AG04450 (cell line): Measurements from ENCODE around the gene RPS25. TPM values are rescaled to one million over a fixed set of nuclear protein-coding genes. Genes with fewer than 3 reads are reported as not detected.
"Not testable (repeated sequence)": the region's sequence is repeated elsewhere in the genome, so short reads cannot be mapped to it uniquely, and the experiment has no call there.

Source experiments
- CTCF ChIA-PET: fragments of 300-600, 350-600 bp; formaldehyde crosslinking; extraction: SDS; loops from one replicate; lab custom pipeline; 2022; ENCODE audit warnings: antibody characterized with exemption, inconsistent platforms; lab: Charles Lee
- POLR2A ChIA-PET: fragments of 350-600 bp; formaldehyde crosslinking; extraction: SDS; loops from one replicate; lab custom pipeline; 2021; ENCODE audit warnings: antibody characterized with exemption, inconsistent platforms; lab: Yijun Ruan, JAX
- DNase-seq: peaks from one replicate; pipeline ENCODE4 v3.0.0-alpha.2; 2011; ENCODE audit warnings: low read depth, low spot score
- H3K27ac ChIP-seq: one replicate; pipeline ENCODE4 v1.5.1; 2012; ENCODE audit warnings: low read depth, low read length, control low read depth
- H3K27me3 ChIP-seq: one replicate; pipeline ENCODE4 v1.6.0; 2012; ENCODE audit warnings: low read length; ENCODE audit not compliant: control insufficient read depth, insufficient read depth
- H3K4me3 ChIP-seq: 2 replicates; pipeline ENCODE4 v1.5.1; 2011; ENCODE audit warnings: mild to moderate bottlenecking, low read depth, low read length, control low read depth
- H3K9me3 ChIP-seq: 2 replicates; pipeline ENCODE4 v1.5.1; 2012; ENCODE audit warnings: low read length; ENCODE audit not compliant: control insufficient read depth, insufficient read depth
- polyA plus RNA-seq: library from polyadenylated mRNA; depleted of rRNA; stranded (reverse); fragments of >200 nt; gene quantifications from 2 replicates; pipeline ENCODE4 v1.2.3, GENCODE V29; 2011
- TF ChIP-seq, protein P1 (sequence below): IDR thresholded peaks from 2 replicates; pipeline ENCODE4 v1.5.1; 2011; ENCODE audit warnings: low read depth, low read length, control low read depth, inconsistent platforms

RPS25 gene
- polyA plus RNA-seq, 1 experiment: 1,059 TPM

DNA sequence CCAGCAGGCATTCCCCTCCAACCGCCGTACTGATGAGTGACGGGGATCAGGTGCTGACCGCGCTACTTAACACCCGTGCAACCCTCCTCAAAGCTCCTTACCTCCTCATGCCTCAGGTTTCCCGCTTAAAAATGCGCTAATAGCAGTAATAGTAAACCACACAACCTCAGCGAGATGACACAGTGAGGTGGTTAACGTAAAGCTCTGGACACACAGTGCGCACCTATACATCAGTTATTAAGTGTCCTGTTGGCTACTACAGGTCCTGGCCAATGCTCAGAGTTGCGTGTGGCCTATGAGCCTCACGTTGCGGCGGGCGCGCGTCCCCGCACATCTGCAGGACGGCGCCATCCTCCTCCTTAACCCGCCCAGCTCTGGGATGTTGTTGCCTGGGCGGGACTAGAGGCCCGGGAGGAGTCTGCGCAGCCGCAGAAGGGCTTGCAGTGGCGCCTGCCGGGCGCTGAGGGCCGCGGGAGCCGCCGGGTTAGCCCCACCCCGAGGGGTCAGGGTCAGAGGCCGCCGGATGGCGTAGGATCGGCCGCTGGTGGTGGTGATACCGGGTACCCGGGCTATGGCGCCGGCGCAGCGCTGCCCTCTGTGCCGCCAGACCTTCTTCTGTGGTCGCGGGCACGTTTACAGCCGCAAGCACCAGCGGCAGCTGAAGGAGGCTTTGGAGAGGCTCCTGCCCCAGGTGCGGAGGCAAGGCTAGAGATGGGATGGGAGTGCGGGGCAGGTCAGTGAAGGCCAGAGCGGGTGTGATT lies 20.3 kb downstream of the RPS25 start, which contains the start of gene CENATAC:
CENATAC (plus strand) TSS at position 512 of the 761 bp plus-strand sequence; CDS start at position 572, 60 bp downstream.
- no peaks in the 10 kb centered on the region for H3K27me3 ChIP-seq
- peak within 1 kb of the TSS; percentile 73 for H3K27ac ChIP-seq
- H3K9me3 ChIP-seq: no peaks in the 10 kb centered on the region; the same call in 1 of the 2 replicates
- ChIA-PET CTCF (interaction anchor here (1.0 kb wide), 1 partner anchor 331 kb away, joined by 3 read pairs; no protein-coding TSS in a partner anchor), POLR2A (interaction anchor here (0.6 to 1.2 kb wide), 4 partner anchors 9 to 391 kb away, joined by 3 to 10 read pairs (median 4); partner anchors contain the start of genes PHLDB1, RPS25 and TRAPPC4)
- TF ChIP-seq, protein P1, sequence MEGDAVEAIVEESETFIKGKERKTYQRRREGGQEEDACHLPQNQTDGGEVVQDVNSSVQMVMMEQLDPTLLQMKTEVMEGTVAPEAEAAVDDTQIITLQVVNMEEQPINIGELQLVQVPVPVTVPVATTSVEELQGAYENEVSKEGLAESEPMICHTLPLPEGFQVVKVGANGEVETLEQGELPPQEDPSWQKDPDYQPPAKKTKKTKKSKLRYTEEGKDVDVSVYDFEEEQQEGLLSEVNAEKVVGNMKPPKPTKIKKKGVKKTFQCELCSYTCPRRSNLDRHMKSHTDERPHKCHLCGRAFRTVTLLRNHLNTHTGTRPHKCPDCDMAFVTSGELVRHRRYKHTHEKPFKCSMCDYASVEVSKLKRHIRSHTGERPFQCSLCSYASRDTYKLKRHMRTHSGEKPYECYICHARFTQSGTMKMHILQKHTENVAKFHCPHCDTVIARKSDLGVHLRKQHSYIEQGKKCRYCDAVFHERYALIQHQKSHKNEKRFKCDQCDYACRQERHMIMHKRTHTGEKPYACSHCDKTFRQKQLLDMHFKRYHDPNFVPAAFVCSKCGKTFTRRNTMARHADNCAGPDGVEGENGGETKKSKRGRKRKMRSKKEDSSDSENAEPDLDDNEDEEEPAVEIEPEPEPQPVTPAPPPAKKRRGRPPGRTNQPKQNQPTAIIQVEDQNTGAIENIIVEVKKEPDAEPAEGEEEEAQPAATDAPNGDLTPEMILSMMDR: 0 out of 2 replicates have a peak, but pooled peaks have one; percentile 4
- peak; percentile 48 for DNase-seq
- H3K4me3 ChIP-seq: peak within 1 kb of the TSS; percentile 85

DNA sequence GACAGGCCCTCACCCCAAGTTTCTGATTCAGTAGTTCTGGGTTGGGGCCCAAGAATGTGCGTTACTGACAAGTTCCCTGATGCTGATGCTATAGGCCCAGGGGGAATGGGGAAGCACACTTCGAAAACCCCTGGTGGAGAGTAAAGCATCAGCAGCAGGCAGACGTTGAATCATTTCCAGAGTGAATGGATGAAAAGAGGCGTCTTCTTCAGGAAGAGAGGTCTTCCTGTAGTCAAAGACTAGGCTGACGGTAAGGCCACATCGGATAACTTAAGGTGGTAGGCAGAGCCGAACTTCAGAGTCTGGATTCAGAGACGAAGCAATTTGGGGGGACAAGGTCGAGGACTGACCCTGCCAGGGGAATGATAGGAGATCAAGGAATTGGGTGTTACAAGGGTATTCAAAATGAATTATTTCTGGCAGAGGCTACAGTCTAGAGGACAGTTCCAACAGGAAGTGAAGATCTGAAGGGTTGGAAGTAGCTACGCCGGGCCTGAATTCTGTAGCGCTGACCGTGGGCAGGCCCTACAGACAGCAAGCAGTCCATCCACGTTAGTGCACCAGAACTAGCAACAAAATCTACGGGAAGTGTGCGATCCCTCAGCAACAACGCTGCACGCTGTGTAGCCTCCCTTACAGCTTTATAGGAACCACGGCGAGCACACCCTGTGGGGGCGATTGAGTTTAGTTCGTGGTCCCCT lies 21.1 kb downstream of the RPS25 start:
- no peak for DNase-seq
- ChIA-PET POLR2A (interaction anchor here (0.6 to 1.2 kb wide), 4 partner anchors 8 to 390 kb away, joined by 3 to 10 read pairs (median 4); partner anchors contain the start of genes PHLDB1, RPS25 and TRAPPC4), CTCF (interaction anchor here (1.0 to 1.6 kb wide), 2 partner anchors 307 to 331 kb away, joined by 3 to 4 read pairs; no protein-coding TSS in a partner anchor)
- Histone ChIP-seq H3K27ac (no peak overlapping the region), H3K4me3 (peak overlapping the region; percentile 85), H3K9me3 (peaks cover 3% of the 10 kb centered on the region; the same call in 1 of the 2 replicates), H3K27me3 (no peaks in the 10 kb centered on the region)
- TF ChIP-seq, protein P1: peak; percentile 48

DNA sequence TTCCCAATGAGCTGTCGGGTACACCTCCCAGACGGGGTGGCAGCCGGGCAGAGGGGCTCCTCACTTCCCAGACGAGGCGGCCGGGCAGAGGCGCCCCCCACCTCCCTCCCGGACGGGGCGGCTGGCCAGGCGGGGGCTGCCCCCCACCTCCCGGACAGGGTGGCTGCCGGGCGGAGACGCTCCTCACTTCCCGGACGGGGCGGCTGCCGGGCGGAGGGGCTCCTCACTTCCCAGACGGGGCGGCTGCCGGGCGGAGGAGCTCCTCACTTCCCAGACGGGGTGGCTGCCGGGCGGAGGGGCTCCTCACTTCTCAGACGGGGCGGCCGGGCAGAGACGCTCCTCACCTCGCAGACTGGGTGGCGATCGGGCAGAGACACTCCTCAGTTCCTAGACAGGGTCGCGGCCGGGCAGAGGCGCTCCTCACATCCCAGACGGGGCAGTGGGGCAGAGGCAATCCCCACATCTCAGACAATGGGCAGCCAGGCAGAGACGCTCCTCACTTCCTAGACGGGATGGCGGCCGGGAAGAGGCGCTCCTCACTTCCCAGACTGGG lies 26.6 kb downstream of the RPS25 start:
- POLR2A ChIA-PET, CTCF ChIA-PET, H3K27me3 ChIP-seq: not testable (repeated sequence)

DNA sequence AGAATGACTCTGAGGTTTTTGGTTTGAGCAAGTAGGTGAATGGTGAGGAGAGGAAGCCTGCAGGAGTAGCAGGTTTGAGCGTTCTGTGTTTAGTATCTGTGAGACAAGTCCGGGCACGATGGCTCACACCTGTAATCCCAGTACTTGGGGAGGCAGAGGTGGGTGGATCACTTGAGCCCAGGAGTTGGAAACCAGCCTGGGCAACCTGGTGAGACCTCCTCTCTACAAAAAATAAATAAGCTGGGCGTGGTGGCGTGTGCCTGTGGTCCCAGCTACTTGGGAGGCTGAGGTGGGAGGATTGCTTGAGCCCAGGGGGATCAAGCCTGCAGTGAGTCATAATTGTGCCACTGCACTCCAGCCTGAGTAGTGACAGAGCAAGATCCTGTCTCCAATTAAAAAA lies 29.9 kb downstream of the RPS25 start:
- Histone ChIP-seq H3K4me3 (no peak overlapping the region), H3K27ac (no peak overlapping the region), H3K27me3 (no peaks in the 10 kb centered on the region), H3K9me3 (peaks cover 5% of the 10 kb centered on the region; the same call in 1 of the 2 replicates)
- no peak for DNase-seq
- ChIA-PET CTCF (no interaction called here), POLR2A (interaction anchor here (1.6 kb wide), 1 partner anchor 9 kb away, joined by 10 read pairs; the partner anchor contains the start of gene CENATAC)
- TF ChIP-seq, protein P1: no peak

More for the DNA sequence above, 26.6 kb downstream of the RPS25 start:
- H3K9me3 ChIP-seq, H3K4me3 ChIP-seq, DNase-seq, H3K27ac ChIP-seq: not testable (repeated sequence)

DNA sequence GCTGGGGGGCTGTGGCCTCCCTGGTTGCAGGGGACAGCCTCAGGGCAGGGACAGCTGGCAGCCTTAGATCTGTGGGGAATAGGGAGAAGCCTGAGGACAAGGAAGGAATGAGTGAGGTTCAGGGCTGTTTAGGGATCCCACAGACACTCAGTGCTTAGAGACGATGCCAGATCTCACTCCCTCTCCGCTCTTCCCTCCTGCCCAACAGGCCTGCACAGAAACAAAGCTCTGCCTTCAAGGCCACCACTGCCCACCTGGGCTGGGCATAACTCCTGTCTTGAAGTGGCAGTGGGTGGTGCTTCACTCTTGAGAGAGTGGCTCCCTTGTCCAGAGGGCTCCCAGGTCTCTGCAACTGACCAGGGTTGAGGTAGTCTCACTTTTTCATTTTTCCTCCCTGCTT lies 33.3 kb downstream of the RPS25 start:
- H3K4me3 ChIP-seq: no peak overlapping the region
- CTCF ChIA-PET: interaction anchor here (1.1 kb wide), 1 partner anchor 28 kb away, joined by 4 read pairs; no protein-coding TSS in a partner anchor
- no peaks in the 10 kb centered on the region for H3K9me3 ChIP-seq
- POLR2A ChIA-PET: interaction anchor here (0.6 kb wide), 2 partner anchors 36 to 56 kb away, joined by 4 to 5 read pairs; no protein-coding TSS in a partner anchor
- TF ChIP-seq, protein P1: no peak
- H3K27me3 ChIP-seq: peaks cover 6% of the 10 kb centered on the region
- no peak for DNase-seq
- no peak overlapping the region for H3K27ac ChIP-seq

DNA sequence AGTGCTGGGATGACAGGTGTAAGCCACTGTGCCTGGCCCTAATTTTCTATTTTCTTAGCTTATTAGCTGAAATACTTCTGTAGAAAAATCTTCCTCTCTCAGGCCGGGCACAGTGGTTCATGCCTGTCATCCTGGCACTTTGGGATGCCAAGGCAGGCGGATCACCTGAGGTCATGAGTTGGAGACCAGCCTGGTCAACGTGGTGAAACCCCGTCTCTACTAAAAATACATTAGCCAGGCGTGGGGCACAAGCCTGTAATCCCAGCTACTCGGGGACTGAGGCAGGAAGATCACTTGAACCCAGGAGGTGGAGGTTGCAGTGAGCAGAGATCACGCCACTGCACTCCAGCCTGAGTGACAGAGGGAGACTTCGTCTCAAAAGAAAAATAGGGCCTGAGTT lies 33.8 kb downstream of the RPS25 start:
- H3K27ac ChIP-seq, H3K27me3 ChIP-seq, H3K9me3 ChIP-seq, DNase-seq, H3K4me3 ChIP-seq: not testable (repeated sequence)
- POLR2A ChIA-PET: interaction anchor here (0.6 kb wide), 2 partner anchors 36 to 56 kb away, joined by 4 to 5 read pairs; no protein-coding TSS in a partner anchor
- CTCF ChIA-PET: interaction anchor here (1.1 kb wide), 1 partner anchor 27 kb away, joined by 4 read pairs; no protein-coding TSS in a partner anchor
